IMR-90 (cell line): ENCODE results near the gene NXN. TPM values are rescaled to one million over a fixed set of nuclear protein-coding genes. Genes with fewer than 3 reads are reported as not detected.

Experiments
- ATAC-seq: fragments of 200-7000 bp; cut with Tn5 transposase; 2 replicates; pipeline ENCODE4 v1.9.1; 2020; ENCODE audit warnings: low read depth, mild to moderate bottlenecking, moderate library complexity
- BruUV-seq: library from RNA; stranded (reverse); fragments of 400-500 nt; replicated peaks from 2 replicates; lab custom pipeline; 2021; lab: Mats Ljungman, UMichigan
- CTCF ChIA-PET: fragments of 300-600 bp; formaldehyde crosslinking; extraction: SDS; loops from one replicate; lab custom pipeline; 2021; ENCODE audit warnings: antibody characterized with exemption; lab: Yijun Ruan, JAX
- POLR2A ChIA-PET: fragments of 300-600 bp; sonication (Branson Sonifier 250); formaldehyde crosslinking; loops from one replicate; lab custom pipeline; 2022; ENCODE audit warnings: antibody characterized with exemption; ENCODE audit not compliant: unreplicated experiment; lab: Charles Lee
- DNase-seq: peaks from one replicate; pipeline ENCODE4 v3.0.0; 2013
- H2AFZ ChIP-seq: replicated peaks from 2 replicates; pipeline ENCODE3; 2013; ENCODE audit warnings: low read length, mild to moderate bottlenecking; ENCODE audit not compliant: poor library complexity
- H2AK5ac ChIP-seq: 2 replicates; pipeline ENCODE4 v1.6.1; 2013; ENCODE audit warnings: low read depth, low read length, inconsistent platforms
- H2AK9ac ChIP-seq: replicated peaks from 2 replicates; pipeline ENCODE3; 2013; ENCODE audit warnings: mild to moderate bottlenecking, low read depth, low read length, moderate library complexity; ENCODE audit not compliant: poor library complexity
- H2BK120ac ChIP-seq: 2 replicates; pipeline ENCODE4 v1.6.1; 2013; ENCODE audit warnings: low read depth, low read length, inconsistent platforms
- H2BK15ac ChIP-seq: 3 replicates; pipeline ENCODE4 v1.6.1; 2013; ENCODE audit warnings: low read depth, low read length, inconsistent platforms
- H2BK20ac ChIP-seq: 2 replicates; pipeline ENCODE4 v1.6.1; 2013; ENCODE audit warnings: low read depth, mild to moderate bottlenecking, inconsistent platforms, low read length, moderate library complexity
- H2BK5ac ChIP-seq: 2 replicates; pipeline ENCODE4 v1.6.1; 2013; ENCODE audit warnings: mild to moderate bottlenecking, low read depth, low read length, inconsistent platforms; ENCODE audit not compliant: poor library complexity, severe bottlenecking
- H3K14ac ChIP-seq: replicated peaks from 2 replicates; pipeline ENCODE4 v1.6.1; 2013; ENCODE audit warnings: low read depth, low read length, inconsistent platforms
- H3K18ac ChIP-seq: 2 replicates; pipeline ENCODE4 v1.6.1; 2013; ENCODE audit warnings: low read depth, low read length, control low read depth
- H3K23ac ChIP-seq: 2 replicates; pipeline ENCODE4 v1.6.1; 2013; ENCODE audit warnings: low read depth, low read length, inconsistent platforms
- H3K27ac ChIP-seq: 2 replicates; pipeline ENCODE4 v1.5.1; 2013; ENCODE audit warnings: mild to moderate bottlenecking, control low read depth, low read length; ENCODE audit not compliant: insufficient read depth
- H3K27me3 ChIP-seq: 2 replicates; pipeline ENCODE4 v1.6.1; 2013; ENCODE audit warnings: low read length; ENCODE audit not compliant: control insufficient read depth, insufficient read depth
- H3K36me3 ChIP-seq: 2 replicates; pipeline ENCODE4 v1.6.1; 2013; ENCODE audit warnings: low read length, mixed read lengths; ENCODE audit not compliant: control insufficient read depth, insufficient read depth
- H3K4ac ChIP-seq: 2 replicates; pipeline ENCODE4 v1.6.1; 2013; ENCODE audit warnings: low read depth, low read length, inconsistent platforms
- H3K4me1 ChIP-seq: 2 replicates; pipeline ENCODE4 v1.6.1; 2013; ENCODE audit warnings: low read length, mixed read lengths; ENCODE audit not compliant: control insufficient read depth, insufficient read depth
- H3K4me2 ChIP-seq: 2 replicates; pipeline ENCODE4 v1.6.1; 2013; ENCODE audit warnings: low read depth, mild to moderate bottlenecking, control low read depth, low read length, moderate library complexity
- H3K4me3 ChIP-seq: 2 replicates; pipeline ENCODE4 v1.5.1; 2013; ENCODE audit warnings: low read depth, mild to moderate bottlenecking, control low read depth, low read length, moderate library complexity; ENCODE audit not compliant: insufficient read depth
- H3K56ac ChIP-seq: 2 replicates; pipeline ENCODE4 v1.6.1; 2013; ENCODE audit warnings: low read length, inconsistent platforms; ENCODE audit not compliant: insufficient read depth; ENCODE audit errors: extremely low read depth
- H3K79me1 ChIP-seq, 2 experiments: 2 replicates each; pipeline ENCODE4 v1.6.1; 2013; ENCODE audit warnings: low read length in 2 of 2, inconsistent platforms in 1 of 2, low read depth in 1 of 2
- H3K9ac ChIP-seq: 2 replicates; pipeline ENCODE4 v1.6.1; 2013; ENCODE audit warnings: low read depth, low read length, control low read depth
- H3K9me1 ChIP-seq: 2 replicates; pipeline ENCODE4 v1.6.1; 2013; ENCODE audit warnings: low read length, inconsistent platforms; ENCODE audit not compliant: insufficient read depth
- H3K9me3 ChIP-seq: 2 replicates; pipeline ENCODE4 v1.6.1; 2013; ENCODE audit warnings: low read length; ENCODE audit not compliant: control insufficient read depth, insufficient read depth
- H4K20me1 ChIP-seq: 2 replicates; pipeline ENCODE4 v1.6.1; 2013; ENCODE audit warnings: low read length, inconsistent platforms; ENCODE audit not compliant: insufficient read depth
- H4K5ac ChIP-seq: 2 replicates; pipeline ENCODE4 v1.6.1; 2013; ENCODE audit warnings: mild to moderate bottlenecking, low read depth, low read length, control low read depth
- H4K8ac ChIP-seq, 2 experiments: 2 replicates each; pipeline ENCODE4 v1.6.1; 2013; ENCODE audit warnings: low read depth in 2 of 2, low read length in 2 of 2, control low read depth in 1 of 2, inconsistent platforms in 1 of 2
- H4K91ac ChIP-seq: 2 replicates; pipeline ENCODE4 v1.6.1; 2013; ENCODE audit warnings: low read depth, low read length, inconsistent platforms; ENCODE audit not compliant: insufficient read depth
- CEBPB ChIP-seq: IDR thresholded peaks from 2 replicates; pipeline ENCODE4 v1.6.1; 2012; ENCODE audit warnings: low read depth, low read length, improper control_type of control experiment
- ELK1 ChIP-seq: fragments of 150-350 bp; IDR thresholded peaks from 2 replicates; pipeline ENCODE4 v1.6.1; 2016; ENCODE audit warnings: low read depth, mild to moderate bottlenecking, low read length, moderate library complexity, borderline replicate concordance
- MAFK ChIP-seq: IDR thresholded peaks from 2 replicates; pipeline ENCODE4 v1.6.1; 2012; ENCODE audit warnings: low read depth, low read length, improper control_type of control experiment
- MAZ ChIP-seq: IDR thresholded peaks from 2 replicates; pipeline ENCODE4 v1.6.1; 2012; ENCODE audit warnings: low read depth, mild to moderate bottlenecking, low read length, improper control_type of control experiment, moderate library complexity, borderline replicate concordance
- MXI1 ChIP-seq: IDR thresholded peaks from 2 replicates; pipeline ENCODE4 v1.6.1; 2012; ENCODE audit warnings: low read depth, mild to moderate bottlenecking, low read length, moderate library complexity, borderline replicate concordance
- NFE2L2 ChIP-seq: fragments of 150-350 bp; IDR thresholded peaks from 2 replicates; pipeline ENCODE4 v1.6.1; 2016; ENCODE audit warnings: low read depth, mild to moderate bottlenecking, low read length
- POLR2A ChIP-seq: IDR thresholded peaks from 2 replicates; pipeline ENCODE4 v1.6.1; 2012; ENCODE audit warnings: mild to moderate bottlenecking, low read depth, low read length
- RAD21 ChIP-seq: IDR thresholded peaks from 2 replicates; pipeline ENCODE4 v1.6.1; 2012; ENCODE audit warnings: low read length, improper control_type of control experiment
- RCOR1 ChIP-seq: IDR thresholded peaks from 2 replicates; pipeline ENCODE4 v1.6.1; 2012; ENCODE audit warnings: mild to moderate bottlenecking, low read length, improper control_type of control experiment; ENCODE audit not compliant: insufficient replicate concordance
- RFX5 ChIP-seq: IDR thresholded peaks from 2 replicates; pipeline ENCODE4 v1.8.0; 2012; ENCODE audit warnings: low read depth, mild to moderate bottlenecking, low read length, moderate library complexity
- WGBS, 2 experiments: methylation state at CpG; one replicate each; pipeline versions ENCODE4 v1.1.5 to v1.1.7; 2013; ENCODE audit warnings: missing lambda C conversion rate in 2 of 2; ENCODE audit not compliant: insufficient read length in 1 of 2; ENCODE audit errors: extremely low coverage in 2 of 2; 5-methylcytosine and 5-hydroxymethylcytosine counted together
- dilution Hi-C: fragments of 300-500 bp; cut with HindIII; formaldehyde crosslinking; loops from one replicate; pipeline ENCODE4 v1.14.3; 2018; ENCODE audit warnings: low sequenced_read_pairs; ENCODE audit not compliant: unreplicated experiment
- in situ Hi-C: fragments of 300-500 bp; cut with MboI; formaldehyde crosslinking; loops from 3 replicates; pipeline ENCODE4 v1.14.3; 2019; ENCODE audit warnings: low sequenced_read_pairs, inconsistent platforms, mixed read lengths
- intact Hi-C: fragments of 100-400 bp; cut with micrococcal nuclease; formaldehyde crosslinking; loops from 2 replicates; pipeline ENCODE4 v1.10.0; 2022
- polyA plus RNA-seq, 3 experiments: library from polyadenylated mRNA; depleted of rRNA; stranded (reverse); fragments of >200 nt; gene quantifications; 2 replicates each; pipeline ENCODE4 v1.2.3, GENCODE V29; 2012; ENCODE audit warnings: low replicate concordance in 1 of 3
- total RNA-seq: library from RNA; depleted of rRNA; stranded (reverse); fragments of >200 nt; gene quantifications from 2 replicates; pipeline ENCODE4 v1.2.3, GENCODE V29; 2012
- TF ChIP-seq, protein P1 (sequence below): conservative IDR thresholded peaks from 2 replicates; pipeline ENCODE4 v1.5.1; 2012; ENCODE audit warnings: mild to moderate bottlenecking, low read depth, low read length, improper control_type of control experiment
- TF ChIP-seq, protein P2 (sequence below): fragments of 150-350 bp; IDR thresholded peaks from 2 replicates; pipeline ENCODE4 v1.6.1; 2017; ENCODE audit warnings: mild to moderate bottlenecking, antibody characterized with exemption, low read length, low read depth

NXN gene
- total and polyA plus RNA-seq, 2 of the 4 experiments (the other 2 are of a cell fraction), result 52.5 to 116 TPM

DNA sequence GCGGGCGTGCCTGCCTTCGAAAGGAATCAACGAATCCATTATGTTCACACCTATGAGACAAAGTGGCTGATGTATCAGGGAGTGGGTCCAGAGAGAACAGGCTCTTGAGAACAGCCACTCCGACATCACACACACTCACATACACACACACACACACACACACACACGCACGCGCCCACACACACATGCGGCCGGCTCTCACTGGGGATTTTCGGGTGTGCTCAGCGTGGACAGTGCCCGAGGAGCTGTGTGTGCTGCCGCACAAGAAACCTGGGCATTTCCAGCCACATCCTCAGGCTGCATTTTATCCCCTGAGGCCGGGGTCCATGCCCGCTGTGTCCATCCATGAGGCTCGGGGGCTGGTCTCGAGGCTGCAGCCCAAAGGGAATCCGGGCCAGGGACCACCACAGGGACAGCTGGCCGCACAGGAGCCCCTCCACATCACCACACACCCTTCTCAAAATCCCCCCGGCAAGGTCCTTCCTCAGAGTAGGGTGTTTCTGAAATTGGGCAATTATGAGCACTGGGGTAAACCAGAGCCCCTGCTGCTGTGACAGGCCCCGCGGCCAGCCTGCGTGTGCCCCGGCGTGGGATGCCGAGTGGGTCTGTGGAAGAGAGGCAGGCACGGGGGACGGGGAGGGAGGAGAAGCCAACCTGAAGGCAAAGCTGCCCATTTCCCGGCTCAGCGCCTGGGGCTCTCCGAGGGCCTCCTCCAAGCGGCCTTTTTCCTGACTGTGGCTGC, 172.6 kb downstream of the NXN start:
- Histone ChIP-seq H3K23ac (no peak overlapping the region), H4K5ac (no peak overlapping the region), H2BK120ac (no peak overlapping the region), H3K79me1 (peaks cover 5 to 21% of the 10 kb centered on the region in 2 experiments), H3K9me1 (peaks cover 3% of the 10 kb centered on the region; the same call in 1 of the 2 replicates), H2BK20ac (no peak overlapping the region), H3K9ac (no peak overlapping the region), H3K27ac (no peak overlapping the region), H3K18ac (no peak overlapping the region), H4K20me1 (peaks cover 39% of the 10 kb centered on the region), H2AK5ac (no peak overlapping the region), H3K9me3 (no peaks in the 10 kb centered on the region), H3K56ac (no peak overlapping the region), H3K4me2 (no peak overlapping the region), H2BK5ac (no peak overlapping the region), H4K8ac (no peak overlapping the region), H3K4me1 (no peaks in the 10 kb centered on the region), H2AK9ac (no peak overlapping the region), H3K27me3 (no peaks in the 10 kb centered on the region), H3K4me3 (no peak overlapping the region), H4K91ac (no peak overlapping the region), H2BK15ac (no peak overlapping the region), H3K36me3 (peaks cover 64% of the 10 kb centered on the region), H3K4ac (no peak overlapping the region), H3K14ac (no peak overlapping the region), H2AFZ (no peak overlapping the region)
- POLR2A ChIA-PET, result no interaction called here
- TF ChIP-seq CEBPB (no peak), RCOR1 (no peak), MAZ (no peak), RAD21 (no peak), MAFK (no peak), ELK1 (no peak), NFE2L2 (no peak), RFX5 (no peak), POLR2A (no peak), MXI1 (no peak)
- TF ChIP-seq, protein P1, sequence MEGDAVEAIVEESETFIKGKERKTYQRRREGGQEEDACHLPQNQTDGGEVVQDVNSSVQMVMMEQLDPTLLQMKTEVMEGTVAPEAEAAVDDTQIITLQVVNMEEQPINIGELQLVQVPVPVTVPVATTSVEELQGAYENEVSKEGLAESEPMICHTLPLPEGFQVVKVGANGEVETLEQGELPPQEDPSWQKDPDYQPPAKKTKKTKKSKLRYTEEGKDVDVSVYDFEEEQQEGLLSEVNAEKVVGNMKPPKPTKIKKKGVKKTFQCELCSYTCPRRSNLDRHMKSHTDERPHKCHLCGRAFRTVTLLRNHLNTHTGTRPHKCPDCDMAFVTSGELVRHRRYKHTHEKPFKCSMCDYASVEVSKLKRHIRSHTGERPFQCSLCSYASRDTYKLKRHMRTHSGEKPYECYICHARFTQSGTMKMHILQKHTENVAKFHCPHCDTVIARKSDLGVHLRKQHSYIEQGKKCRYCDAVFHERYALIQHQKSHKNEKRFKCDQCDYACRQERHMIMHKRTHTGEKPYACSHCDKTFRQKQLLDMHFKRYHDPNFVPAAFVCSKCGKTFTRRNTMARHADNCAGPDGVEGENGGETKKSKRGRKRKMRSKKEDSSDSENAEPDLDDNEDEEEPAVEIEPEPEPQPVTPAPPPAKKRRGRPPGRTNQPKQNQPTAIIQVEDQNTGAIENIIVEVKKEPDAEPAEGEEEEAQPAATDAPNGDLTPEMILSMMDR, result no peak
- TF ChIP-seq, protein P2, sequence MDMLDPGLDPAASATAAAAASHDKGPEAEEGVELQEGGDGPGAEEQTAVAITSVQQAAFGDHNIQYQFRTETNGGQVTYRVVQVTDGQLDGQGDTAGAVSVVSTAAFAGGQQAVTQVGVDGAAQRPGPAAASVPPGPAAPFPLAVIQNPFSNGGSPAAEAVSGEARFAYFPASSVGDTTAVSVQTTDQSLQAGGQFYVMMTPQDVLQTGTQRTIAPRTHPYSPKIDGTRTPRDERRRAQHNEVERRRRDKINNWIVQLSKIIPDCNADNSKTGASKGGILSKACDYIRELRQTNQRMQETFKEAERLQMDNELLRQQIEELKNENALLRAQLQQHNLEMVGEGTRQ, result no peak
- BruUV-seq, result no TSS peak
- CTCF ChIA-PET, result no interaction called here
- DNase-seq (no peak), ATAC-seq (no peak)
- 93% methylated on average over 13 of the region's 33 CpGs; no CpG with 5 or more reads in 1 of the 2 experiments for WGBS, 2 experiments
- dilution Hi-C loops (no loop called here), in situ Hi-C loops (no loop called here), intact Hi-C loops (no loop called here)
